Measurements from ENCODE around the gene UBA1.

Gene UBA1

GRCh38 chrX:47223476-47224250 is 30.0 kb downstream of the UBA1 start:
- H3K9me3 ChIP-seq (ENCODE audit: low read depth, low read length): no peaks in the 10 kb centered on the region
- no peak overlapping the region for H3K27ac ChIP-seq
- TF ChIP-seq EZH2 (IDR thresholded peaks at IDR 0.05) (no peak), FOXP2 (optimal IDR thresholded peaks at IDR 0.05; ENCODE audit: control extremely low read depth, extremely low read length, insufficient read depth) (no peak), POLR2AphosphoS5 (IDR thresholded peaks at IDR 0.05; ENCODE audit: borderline replicate concordance, low read depth, low read length) (no peak)
- DNase-seq (ENCODE audit: low read depth, low spot score): no peak
- peaks cover 63% of the 10 kb centered on the region; the same call in 1 of the 2 replicates for H3K36me3 ChIP-seq (ENCODE audit: insufficient read depth, low read length)
- H3K4me3 ChIP-seq: no peak overlapping the region
- H3K9ac ChIP-seq (ENCODE audit: insufficient read length): no peak overlapping the region

GRCh38 chrX:47224266-47224895 is 30.8 kb downstream of the UBA1 start:
- H3K4me3 ChIP-seq: no peak overlapping the region
- DNase-seq (ENCODE audit: low read depth, low spot score): no peak
- no peak overlapping the region for H3K9ac ChIP-seq (ENCODE audit: insufficient read length)
- TF ChIP-seq FOXP2 (optimal IDR thresholded peaks at IDR 0.05; ENCODE audit: control extremely low read depth, extremely low read length, insufficient read depth) (no peak), EZH2 (IDR thresholded peaks at IDR 0.05) (no peak)
- peaks cover 68% of the 10 kb centered on the region; the same call in 1 of the 2 replicates for H3K36me3 ChIP-seq (ENCODE audit: insufficient read depth, low read length)
- H3K27ac ChIP-seq: no peak overlapping the region
- no peaks in the 10 kb centered on the region for H3K9me3 ChIP-seq (ENCODE audit: low read depth, low read length)

GRCh38 chrX:47224896-47225290 is 31.3 kb downstream of the UBA1 start:
- Histone ChIP-seq H3K9ac (ENCODE audit: insufficient read length) (no peak overlapping the region), H3K9me3 (ENCODE audit: low read depth, low read length) (no peaks in the 10 kb centered on the region), H3K27ac (no peak overlapping the region), H3K4me3 (no peak overlapping the region), H3K36me3 (ENCODE audit: insufficient read depth, low read length) (peaks cover 70% of the 10 kb centered on the region; the same call in 1 of the 2 replicates)
- no peak for TF ChIP-seq POLR2AphosphoS5 (IDR thresholded peaks at IDR 0.05; ENCODE audit: borderline replicate concordance, low read depth, low read length)
- TF ChIP-seq EZH2 (IDR thresholded peaks at IDR 0.05): no peak
- TF ChIP-seq FOXP2 (optimal IDR thresholded peaks at IDR 0.05; ENCODE audit: control extremely low read depth, extremely low read length, insufficient read depth): no peak
- no peak for DNase-seq (ENCODE audit: low read depth, low spot score)

GRCh38 chrX:47226071-47226470 is 32.4 kb downstream of the UBA1 start:
- Histone ChIP-seq H3K27ac (no peak overlapping the region), H3K36me3 (ENCODE audit: insufficient read depth, low read length) (peaks cover 68% of the 10 kb centered on the region; the same call in 1 of the 2 replicates), H3K4me3 (no peak overlapping the region), H3K9me3 (ENCODE audit: low read depth, low read length) (no peaks in the 10 kb centered on the region), H3K9ac (ENCODE audit: insufficient read length) (no peak overlapping the region)
- TF ChIP-seq POLR2AphosphoS5 (IDR thresholded peaks at IDR 0.05; ENCODE audit: borderline replicate concordance, low read depth, low read length): no peak
- no peak for TF ChIP-seq FOXP2 (optimal IDR thresholded peaks at IDR 0.05; ENCODE audit: control extremely low read depth, extremely low read length, insufficient read depth)
- no peak for TF ChIP-seq EZH2 (IDR thresholded peaks at IDR 0.05)
- no peak for DNase-seq (ENCODE audit: low read depth, low spot score)

- Histone ChIP-seq H3K36me3 (ENCODE audit: insufficient read depth, low read length) (peaks cover 63% of the 10 kb centered on the region; the same call in 1 of the 2 replicates), H3K27ac (no peak overlapping the region), H3K9ac (ENCODE audit: insufficient read length) (no peak overlapping the region), H3K9me3 (ENCODE audit: low read depth, low read length) (no peaks in the 10 kb centered on the region), H3K4me3 (no peak overlapping the region)
- no peak for TF ChIP-seq POLR2AphosphoS5 (IDR thresholded peaks at IDR 0.05; ENCODE audit: borderline replicate concordance, low read depth, low read length)
- TF ChIP-seq EZH2 (IDR thresholded peaks at IDR 0.05): no peak
- no peak for TF ChIP-seq FOXP2 (optimal IDR thresholded peaks at IDR 0.05; ENCODE audit: control extremely low read depth, extremely low read length, insufficient read depth)
- DNase-seq (ENCODE audit: low read depth, low spot score): no peak
These were observed 33.1 kb downstream of the UBA1 start for GRCh38 chrX:47226531-47227333.

GRCh38 chrX:47227334-47227583 is 33.6 kb downstream of the UBA1 start:
- Histone ChIP-seq H3K27ac (no peak overlapping the region), H3K36me3 (ENCODE audit: insufficient read depth, low read length) (peaks cover 60% of the 10 kb centered on the region; the same call in 1 of the 2 replicates), H3K9ac (ENCODE audit: insufficient read length) (no peak overlapping the region), H3K9me3 (ENCODE audit: low read depth, low read length) (no peaks in the 10 kb centered on the region), H3K4me3 (no peak overlapping the region)
- TF ChIP-seq FOXP2 (optimal IDR thresholded peaks at IDR 0.05; ENCODE audit: control extremely low read depth, extremely low read length, insufficient read depth): no peak
- no peak for TF ChIP-seq EZH2 (IDR thresholded peaks at IDR 0.05)
- no peak for TF ChIP-seq POLR2AphosphoS5 (IDR thresholded peaks at IDR 0.05; ENCODE audit: borderline replicate concordance, low read depth, low read length)
- DNase-seq (ENCODE audit: low read depth, low spot score): no peak

GRCh38 chrX:47228550-47229270 is 35.1 kb downstream of the UBA1 start:
- Histone ChIP-seq H3K27ac (no peak overlapping the region), H3K4me3 (no peak overlapping the region), H3K36me3 (ENCODE audit: insufficient read depth, low read length) (peaks cover 50% of the 10 kb centered on the region; the same call in 1 of the 2 replicates), H3K9ac (ENCODE audit: insufficient read length) (no peak overlapping the region), H3K9me3 (ENCODE audit: low read depth, low read length) (no peaks in the 10 kb centered on the region)
- TF ChIP-seq POLR2AphosphoS5 (IDR thresholded peaks at IDR 0.05; ENCODE audit: borderline replicate concordance, low read depth, low read length) (no peak), EZH2 (IDR thresholded peaks at IDR 0.05) (no peak), FOXP2 (optimal IDR thresholded peaks at IDR 0.05; ENCODE audit: control extremely low read depth, extremely low read length, insufficient read depth) (no peak)
- DNase-seq (ENCODE audit: low read depth, low spot score): no peak

GRCh38 chrX:47229427-47229826 is 35.8 kb downstream of the UBA1 start:
- no peak overlapping the region for H3K9ac ChIP-seq (ENCODE audit: insufficient read length)
- no peak for DNase-seq (ENCODE audit: low read depth, low spot score)
- no peak overlapping the region for H3K27ac ChIP-seq
- H3K36me3 ChIP-seq (ENCODE audit: insufficient read depth, low read length): peaks cover 43% of the 10 kb centered on the region; the same call in 1 of the 2 replicates
- TF ChIP-seq EZH2 (IDR thresholded peaks at IDR 0.05): no peak
- no peak overlapping the region for H3K4me3 ChIP-seq
- H3K9me3 ChIP-seq (ENCODE audit: low read depth, low read length): no peaks in the 10 kb centered on the region

All from SK-N-MC (cell line).